ENCODE results near the gene RAD51B.

The RAD51B gene

DNA sequence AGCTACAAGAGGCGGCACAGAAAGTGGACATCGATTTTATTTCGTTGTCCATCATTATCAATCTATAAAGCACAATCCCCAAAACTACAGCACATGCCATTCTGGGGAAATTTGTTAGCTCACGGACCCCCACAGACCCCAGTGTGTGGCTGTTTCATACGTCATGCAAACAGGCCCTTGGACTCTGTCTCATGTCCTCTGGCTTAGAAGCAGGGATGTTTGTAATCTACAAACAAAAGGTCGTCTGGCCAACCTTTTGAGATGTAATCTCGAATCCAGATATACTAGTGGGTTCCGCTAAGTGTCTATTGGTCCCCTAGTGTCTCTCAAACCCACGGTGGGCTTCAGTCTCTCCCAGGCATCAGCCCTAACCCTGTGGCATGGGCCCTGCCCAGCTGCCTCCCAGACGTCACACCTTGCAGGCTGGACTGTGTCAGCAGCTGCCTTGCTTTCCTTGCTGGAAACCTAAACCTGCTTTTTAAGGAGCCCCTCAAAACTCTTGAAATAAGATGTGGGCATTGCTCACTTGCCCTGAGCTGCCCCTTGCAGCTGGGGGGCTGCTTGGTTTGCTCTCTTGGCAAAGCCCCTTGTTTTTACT is 752.4 kb downstream of the RAD51B start:
- H3K4me1 ChIP-seq (ENCODE audit: control insufficient read depth, low read depth, low read length), result no peaks in the 10 kb centered on the region
- DNase-seq, result no peak
- no peak overlapping the region for H4K8ac ChIP-seq (ENCODE audit: low read depth, low read length)
- no peak overlapping the region for H3K4me2 ChIP-seq (ENCODE audit: low read length)
- no peak overlapping the region for H3K9ac ChIP-seq (ENCODE audit: low read length)
- H3K56ac ChIP-seq (ENCODE audit: low read length), result no peak overlapping the region
- no peaks in the 10 kb centered on the region for H3K27me3 ChIP-seq (ENCODE audit: insufficient read depth, low read length, poor library complexity)
- H3K79me2 ChIP-seq (ENCODE audit: control insufficient read depth, insufficient read depth, low read length), result no peaks in the 10 kb centered on the region
- WGBS (ENCODE audit: extremely low coverage, insufficient coverage, low lambda C conversion rate), result no CpG with 5 or more reads among the region's 10 CpGs
- H3K79me1 ChIP-seq (ENCODE audit: low read length), result no peaks in the 10 kb centered on the region
- H3K4ac ChIP-seq (ENCODE audit: low read depth, low read length), result no peak overlapping the region
- H3K23ac ChIP-seq (ENCODE audit: low read length), result no peak overlapping the region
- H3K18ac ChIP-seq (ENCODE audit: low read length), result no peak overlapping the region
- no peak overlapping the region for H3K4me3 ChIP-seq (ENCODE audit: low read length)
- H4K5ac ChIP-seq (ENCODE audit: low read length), result no peak overlapping the region
- no peak overlapping the region for H2BK120ac ChIP-seq (ENCODE audit: low read depth, low read length)
- H3K27ac ChIP-seq (ENCODE audit: low read depth, low read length), result no peak overlapping the region
- H2AK5ac ChIP-seq (ENCODE audit: low read length), result no peak overlapping the region
- H2BK15ac ChIP-seq (replicated peaks; ENCODE audit: low read depth), result no peak overlapping the region
- no peak overlapping the region for H2BK5ac ChIP-seq (ENCODE audit: low read length)
- no peaks in the 10 kb centered on the region for H3K36me3 ChIP-seq (ENCODE audit: control insufficient read depth, insufficient read depth, low read length)

- Histone ChIP-seq H3K27me3 (ENCODE audit: insufficient read depth, low read length, poor library complexity) (no peaks in the 10 kb centered on the region), H3K56ac (ENCODE audit: low read length) (no peak overlapping the region), H3K9ac (ENCODE audit: low read length) (no peak overlapping the region), H3K79me1 (ENCODE audit: low read length) (no peaks in the 10 kb centered on the region), H3K4me3 (ENCODE audit: low read length) (no peak overlapping the region), H3K36me3 (ENCODE audit: control insufficient read depth, insufficient read depth, low read length) (no peaks in the 10 kb centered on the region), H3K4me2 (ENCODE audit: low read length) (no peak overlapping the region), H2AK5ac (ENCODE audit: low read length) (no peak overlapping the region), H3K27ac (ENCODE audit: low read depth, low read length) (no peak overlapping the region), H3K18ac (ENCODE audit: low read length) (no peak overlapping the region), H3K4ac (ENCODE audit: low read depth, low read length) (no peak overlapping the region), H3K79me2 (ENCODE audit: control insufficient read depth, insufficient read depth, low read length) (no peaks in the 10 kb centered on the region), H3K4me1 (ENCODE audit: control insufficient read depth, low read depth, low read length) (no peaks in the 10 kb centered on the region), H2BK5ac (ENCODE audit: low read length) (no peak overlapping the region), H4K5ac (ENCODE audit: low read length) (no peak overlapping the region), H2BK15ac (replicated peaks; ENCODE audit: low read depth) (no peak overlapping the region), H2BK120ac (ENCODE audit: low read depth, low read length) (no peak overlapping the region), H4K8ac (ENCODE audit: low read depth, low read length) (no peak overlapping the region), H3K23ac (ENCODE audit: low read length) (no peak overlapping the region)
- no CpG with 5 or more reads among the region's 6 CpGs for WGBS (ENCODE audit: extremely low coverage, insufficient coverage, low lambda C conversion rate)
- DNase-seq, result no peak
Observed at GRCh38 chr14:68573126-68573525, 753.5 kb downstream of the RAD51B start.

GRCh38 chr14:68573722-68574121 is 754.1 kb downstream of the RAD51B start:
- H3K27me3 ChIP-seq (ENCODE audit: insufficient read depth, low read length, poor library complexity), result no peaks in the 10 kb centered on the region
- no peak overlapping the region for H3K4me3 ChIP-seq (ENCODE audit: low read length)
- no peak overlapping the region for H3K23ac ChIP-seq (ENCODE audit: low read length)
- H3K4me2 ChIP-seq (ENCODE audit: low read length), result no peak overlapping the region
- H3K18ac ChIP-seq (ENCODE audit: low read length), result no peak overlapping the region
- no peak overlapping the region for H3K27ac ChIP-seq (ENCODE audit: low read depth, low read length)
- no peak overlapping the region for H3K4ac ChIP-seq (ENCODE audit: low read depth, low read length)
- no peak overlapping the region for H2BK15ac ChIP-seq (replicated peaks; ENCODE audit: low read depth)
- H3K79me2 ChIP-seq (ENCODE audit: control insufficient read depth, insufficient read depth, low read length), result no peaks in the 10 kb centered on the region
- no peak overlapping the region for H4K5ac ChIP-seq (ENCODE audit: low read length)
- H3K79me1 ChIP-seq (ENCODE audit: low read length), result no peaks in the 10 kb centered on the region
- H3K56ac ChIP-seq (ENCODE audit: low read length), result no peak overlapping the region
- DNase-seq, result no peak
- no peaks in the 10 kb centered on the region for H3K4me1 ChIP-seq (ENCODE audit: control insufficient read depth, low read depth, low read length)
- no peak overlapping the region for H2BK5ac ChIP-seq (ENCODE audit: low read length)
- no CpG with 5 or more reads among the region's 2 CpGs for WGBS (ENCODE audit: extremely low coverage, insufficient coverage, low lambda C conversion rate)
- H2BK120ac ChIP-seq (ENCODE audit: low read depth, low read length), result no peak overlapping the region
- no peak overlapping the region for H3K9ac ChIP-seq (ENCODE audit: low read length)
- no peak overlapping the region for H2AK5ac ChIP-seq (ENCODE audit: low read length)
- no peaks in the 10 kb centered on the region for H3K36me3 ChIP-seq (ENCODE audit: control insufficient read depth, insufficient read depth, low read length)
- H4K8ac ChIP-seq (ENCODE audit: low read depth, low read length), result no peak overlapping the region

DNA sequence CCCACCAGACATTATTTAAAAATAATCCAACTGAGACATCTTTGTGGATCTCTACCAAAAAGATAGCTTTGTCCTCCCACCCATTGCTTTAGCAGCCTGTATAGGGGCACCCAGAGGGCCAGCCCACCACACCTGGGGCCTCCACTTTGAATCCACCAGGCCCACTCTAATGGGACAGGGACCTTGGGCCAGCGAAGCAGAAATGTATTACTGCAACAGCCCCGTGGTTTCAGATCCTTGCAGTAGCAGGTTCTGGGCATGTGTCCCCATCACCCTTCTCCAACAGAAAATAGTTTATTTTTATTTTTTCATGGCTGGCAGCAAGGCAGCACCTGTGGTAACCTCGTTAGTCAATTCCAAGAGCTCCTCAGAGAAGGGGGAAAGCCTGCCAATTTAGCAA is 754.9 kb downstream of the RAD51B start:
- H4K5ac ChIP-seq (ENCODE audit: low read length), result no peak overlapping the region
- WGBS (ENCODE audit: extremely low coverage, insufficient coverage, low lambda C conversion rate), result no CpG with 5 or more reads among the region's 3 CpGs
- no peak overlapping the region for H2AK5ac ChIP-seq (ENCODE audit: low read length)
- no peak overlapping the region for H3K27ac ChIP-seq (ENCODE audit: low read depth, low read length)
- no peak overlapping the region for H3K4ac ChIP-seq (ENCODE audit: low read depth, low read length)
- no peak overlapping the region for H3K23ac ChIP-seq (ENCODE audit: low read length)
- no peak overlapping the region for H3K4me3 ChIP-seq (ENCODE audit: low read length)
- no peak overlapping the region for H3K4me2 ChIP-seq (ENCODE audit: low read length)
- H3K79me2 ChIP-seq (ENCODE audit: control insufficient read depth, insufficient read depth, low read length), result no peaks in the 10 kb centered on the region
- H3K27me3 ChIP-seq (ENCODE audit: insufficient read depth, low read length, poor library complexity), result no peaks in the 10 kb centered on the region
- no peak overlapping the region for H3K56ac ChIP-seq (ENCODE audit: low read length)
- no peak overlapping the region for H3K9ac ChIP-seq (ENCODE audit: low read length)
- no peak overlapping the region for H2BK15ac ChIP-seq (replicated peaks; ENCODE audit: low read depth)
- H3K36me3 ChIP-seq (ENCODE audit: control insufficient read depth, insufficient read depth, low read length), result no peaks in the 10 kb centered on the region
- H2BK120ac ChIP-seq (ENCODE audit: low read depth, low read length), result no peak overlapping the region
- H3K4me1 ChIP-seq (ENCODE audit: control insufficient read depth, low read depth, low read length), result no peaks in the 10 kb centered on the region
- DNase-seq, result no peak
- no peaks in the 10 kb centered on the region for H3K79me1 ChIP-seq (ENCODE audit: low read length)
- no peak overlapping the region for H4K8ac ChIP-seq (ENCODE audit: low read depth, low read length)
- no peak overlapping the region for H2BK5ac ChIP-seq (ENCODE audit: low read length)
- H3K18ac ChIP-seq (ENCODE audit: low read length), result no peak overlapping the region

DNA sequence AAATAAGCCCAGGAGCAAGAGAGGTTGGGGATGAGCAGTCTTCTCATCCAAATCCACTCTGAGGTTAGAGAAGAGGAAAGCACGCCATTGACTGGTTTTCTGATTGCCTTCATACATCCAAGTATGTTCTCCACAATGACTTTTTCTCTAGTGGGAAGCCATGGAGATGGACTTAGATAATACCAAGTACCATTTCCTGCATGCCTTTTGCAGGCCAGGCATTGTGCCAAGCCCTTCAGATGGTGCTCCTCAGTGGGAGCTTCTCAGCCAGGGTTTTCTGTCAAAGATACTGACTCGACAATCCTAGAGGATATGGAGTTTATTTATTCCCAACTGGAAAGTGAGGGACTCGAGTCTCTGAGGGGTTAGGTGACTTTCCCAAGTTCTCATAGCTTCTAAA is 755.3 kb downstream of the RAD51B start:
- WGBS (ENCODE audit: extremely low coverage, insufficient coverage, low lambda C conversion rate), result no CpG with 5 or more reads among the region's 3 CpGs
- H2BK120ac ChIP-seq (ENCODE audit: low read depth, low read length), result no peak overlapping the region
- no peak overlapping the region for H3K4me3 ChIP-seq (ENCODE audit: low read length)
- H3K4me2 ChIP-seq (ENCODE audit: low read length), result no peak overlapping the region
- H2BK5ac ChIP-seq (ENCODE audit: low read length), result no peak overlapping the region
- no peak overlapping the region for H3K4ac ChIP-seq (ENCODE audit: low read depth, low read length)
- H3K79me2 ChIP-seq (ENCODE audit: control insufficient read depth, insufficient read depth, low read length), result no peaks in the 10 kb centered on the region
- no peak overlapping the region for H3K56ac ChIP-seq (ENCODE audit: low read length)
- H3K27me3 ChIP-seq (ENCODE audit: insufficient read depth, low read length, poor library complexity), result no peaks in the 10 kb centered on the region
- H4K5ac ChIP-seq (ENCODE audit: low read length), result no peak overlapping the region
- H3K4me1 ChIP-seq (ENCODE audit: control insufficient read depth, low read depth, low read length), result no peaks in the 10 kb centered on the region
- no peak for DNase-seq
- no peaks in the 10 kb centered on the region for H3K36me3 ChIP-seq (ENCODE audit: control insufficient read depth, insufficient read depth, low read length)
- no peak overlapping the region for H2AK5ac ChIP-seq (ENCODE audit: low read length)
- H3K9ac ChIP-seq (ENCODE audit: low read length), result no peak overlapping the region
- H3K79me1 ChIP-seq (ENCODE audit: low read length), result no peaks in the 10 kb centered on the region
- no peak overlapping the region for H4K8ac ChIP-seq (ENCODE audit: low read depth, low read length)
- no peak overlapping the region for H3K18ac ChIP-seq (ENCODE audit: low read length)
- no peak overlapping the region for H3K23ac ChIP-seq (ENCODE audit: low read length)
- no peak overlapping the region for H2BK15ac ChIP-seq (replicated peaks; ENCODE audit: low read depth)
- no peak overlapping the region for H3K27ac ChIP-seq (ENCODE audit: low read depth, low read length)

DNA sequence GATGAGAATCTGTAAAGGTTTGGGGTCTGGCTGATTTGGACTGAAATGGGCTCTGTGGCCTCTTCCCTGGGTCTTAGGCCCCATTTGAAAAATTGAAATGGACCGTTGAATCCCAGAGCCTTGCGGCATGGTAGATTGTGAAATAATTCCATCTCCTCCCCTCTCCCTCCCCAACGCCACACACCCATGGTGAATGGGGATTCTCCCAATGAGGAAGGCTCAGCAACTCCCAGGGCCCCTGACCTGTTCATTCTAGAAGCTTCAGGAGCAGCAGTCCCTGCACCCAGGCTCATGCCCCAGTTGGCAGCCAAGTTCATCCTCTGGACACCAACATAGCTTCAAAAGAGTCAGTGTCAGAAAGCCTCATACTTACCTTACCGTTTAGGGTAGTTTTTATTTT is 755.8 kb downstream of the RAD51B start:
- no peak overlapping the region for H2BK5ac ChIP-seq (ENCODE audit: low read length)
- no peak overlapping the region for H3K9ac ChIP-seq (ENCODE audit: low read length)
- H4K8ac ChIP-seq (ENCODE audit: low read depth, low read length), result no peak overlapping the region
- no peak overlapping the region for H3K23ac ChIP-seq (ENCODE audit: low read length)
- H2BK120ac ChIP-seq (ENCODE audit: low read depth, low read length), result no peak overlapping the region
- no peaks in the 10 kb centered on the region for H3K79me1 ChIP-seq (ENCODE audit: low read length)
- H4K5ac ChIP-seq (ENCODE audit: low read length), result no peak overlapping the region
- no CpG with 5 or more reads among the region's 4 CpGs for WGBS (ENCODE audit: extremely low coverage, insufficient coverage, low lambda C conversion rate)
- H3K56ac ChIP-seq (ENCODE audit: low read length), result no peak overlapping the region
- no peaks in the 10 kb centered on the region for H3K27me3 ChIP-seq (ENCODE audit: insufficient read depth, low read length, poor library complexity)
- no peak for DNase-seq
- no peak overlapping the region for H3K4ac ChIP-seq (ENCODE audit: low read depth, low read length)
- no peak overlapping the region for H3K4me2 ChIP-seq (ENCODE audit: low read length)
- H3K79me2 ChIP-seq (ENCODE audit: control insufficient read depth, insufficient read depth, low read length), result no peaks in the 10 kb centered on the region
- H2AK5ac ChIP-seq (ENCODE audit: low read length), result no peak overlapping the region
- H2BK15ac ChIP-seq (replicated peaks; ENCODE audit: low read depth), result no peak overlapping the region
- H3K36me3 ChIP-seq (ENCODE audit: control insufficient read depth, insufficient read depth, low read length), result no peaks in the 10 kb centered on the region
- H3K4me3 ChIP-seq (ENCODE audit: low read length), result no peak overlapping the region
- H3K18ac ChIP-seq (ENCODE audit: low read length), result no peak overlapping the region
- no peak overlapping the region for H3K27ac ChIP-seq (ENCODE audit: low read depth, low read length)
- no peaks in the 10 kb centered on the region for H3K4me1 ChIP-seq (ENCODE audit: control insufficient read depth, low read depth, low read length)
